Right lobe of liver (tissue), 4 donors: Measurements from ENCODE around the gene PRR7.

ENCODE experiments used
- POLR2A ChIP-seq: fragments of 450-650 bp; IDR thresholded peaks from one replicate; pipeline ENCODE4 v1.6.1; 2017; ENCODE audit warnings: antibody characterized with exemption, mild to moderate bottlenecking
- TF ChIP-seq, protein P1 (sequence below), 4 donors: fragments of 200-600 bp in 3 of 4; fragments of 450-650 bp in 1 of 4; IDR thresholded peaks; one replicate each; pipeline versions ENCODE4 v1.5.1 to v1.8.0; 2016 to 2022; ENCODE audit warnings: antibody characterized with exemption in 4 of 4, mild to moderate bottlenecking in 2 of 4
- donor health status: DM: no; HTN: no; CAD: no.
- donor health status: DM: no; HTN: no; CAD: no.
- donor health status: DM: no; HTN: yes; CAD: no.

DNA sequence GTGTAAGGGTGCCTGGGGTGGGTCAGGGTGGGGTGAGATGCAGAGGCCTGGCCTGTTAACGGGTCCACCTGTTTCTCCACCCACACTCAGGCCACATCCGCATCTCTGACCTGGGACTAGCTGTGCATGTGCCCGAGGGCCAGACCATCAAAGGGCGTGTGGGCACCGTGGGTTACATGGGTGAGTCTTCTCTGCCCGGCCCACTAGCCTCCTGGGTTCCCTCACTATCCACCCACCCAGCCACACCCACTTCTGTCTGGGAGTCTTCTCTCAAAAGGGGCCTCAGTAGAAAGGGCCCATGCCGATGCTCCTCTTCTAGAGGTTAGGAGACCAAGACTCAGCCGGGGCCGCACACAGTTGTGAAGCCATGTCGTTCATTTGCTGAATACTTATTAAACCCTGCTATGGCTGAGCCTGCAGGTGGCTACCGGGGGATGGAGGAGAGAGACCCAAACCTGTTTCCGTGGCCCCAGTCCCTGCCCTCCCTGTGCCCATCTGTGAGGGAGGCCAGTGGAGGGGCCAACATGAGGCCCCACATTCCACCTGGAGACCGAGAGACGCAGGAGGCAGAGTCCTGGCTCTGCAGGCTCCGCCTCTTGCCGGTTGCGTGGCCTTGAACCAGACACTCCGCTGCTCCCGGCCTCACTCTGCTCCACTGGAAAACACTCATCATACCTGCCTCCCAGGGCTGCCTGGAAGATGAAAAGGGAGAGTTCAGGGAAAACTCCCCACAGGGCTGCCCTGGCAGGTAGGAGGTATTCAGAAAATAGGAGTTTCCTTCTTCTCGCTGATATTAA, 11.5 kb upstream of the PRR7 start:
- TF ChIP-seq, protein P1, sequence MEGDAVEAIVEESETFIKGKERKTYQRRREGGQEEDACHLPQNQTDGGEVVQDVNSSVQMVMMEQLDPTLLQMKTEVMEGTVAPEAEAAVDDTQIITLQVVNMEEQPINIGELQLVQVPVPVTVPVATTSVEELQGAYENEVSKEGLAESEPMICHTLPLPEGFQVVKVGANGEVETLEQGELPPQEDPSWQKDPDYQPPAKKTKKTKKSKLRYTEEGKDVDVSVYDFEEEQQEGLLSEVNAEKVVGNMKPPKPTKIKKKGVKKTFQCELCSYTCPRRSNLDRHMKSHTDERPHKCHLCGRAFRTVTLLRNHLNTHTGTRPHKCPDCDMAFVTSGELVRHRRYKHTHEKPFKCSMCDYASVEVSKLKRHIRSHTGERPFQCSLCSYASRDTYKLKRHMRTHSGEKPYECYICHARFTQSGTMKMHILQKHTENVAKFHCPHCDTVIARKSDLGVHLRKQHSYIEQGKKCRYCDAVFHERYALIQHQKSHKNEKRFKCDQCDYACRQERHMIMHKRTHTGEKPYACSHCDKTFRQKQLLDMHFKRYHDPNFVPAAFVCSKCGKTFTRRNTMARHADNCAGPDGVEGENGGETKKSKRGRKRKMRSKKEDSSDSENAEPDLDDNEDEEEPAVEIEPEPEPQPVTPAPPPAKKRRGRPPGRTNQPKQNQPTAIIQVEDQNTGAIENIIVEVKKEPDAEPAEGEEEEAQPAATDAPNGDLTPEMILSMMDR (IDR thresholded peaks at IDR 0.05), result no peak
- no peak for TF ChIP-seq POLR2A
